ENCODE data around the gene MRPL28. TPM values are rescaled to one million over a fixed set of nuclear protein-coding genes. Genes with fewer than 3 reads are reported as not detected.
A peak's percentile ranks its signal among the peaks of the same experiment; 100 is the strongest.
"Not testable (repeated sequence)": the region's sequence is repeated elsewhere in the genome, so short reads cannot be mapped to it uniquely, and the experiment has no call there.

The MRPL28 gene
- total RNA-seq, 4 donors from 2014 or later = 39.9 to 106 (median 80.7) TPM

- 1 to 3% methylated on average over 15 to 38 of the region's 113 CpGs for WGBS, 2 donors
- peak; percentile 26 to 66 for TF ChIP-seq POLR2A (IDR thresholded peaks at IDR 0.05)
- peak in 4 of 6 experiments; percentile 31 to 83 (median 52) for TF ChIP-seq CTCF (IDR thresholded peaks at IDR 0.05)
- no peaks in the 10 kb centered on the region for H3K9me3 ChIP-seq
- intact Hi-C loops (cut with DNase I) = loop anchor here (5.0 kb wide), 1 partner anchor 120 kb away; the partner anchor contains the start of gene FAM234A
- H3K27ac ChIP-seq = peak within 1 kb of the TSS in 2 of 3 donors; percentile 33 to 44
- DNase-seq = peak; percentile 100
- H3K4me3 ChIP-seq (replicated peaks in 1 of 3) = peak within 1 kb of the TSS in 2 of 3 donors; percentile 33 to 47
- no peaks in the 10 kb centered on the region for H3K36me3 ChIP-seq
- no peaks in the 10 kb centered on the region for H3K27me3 ChIP-seq
- peaks cover 20 to 28% of the 10 kb centered on the region in 2 donors for H3K4me1 ChIP-seq
Measured at GRCh38 chr16:352547-353403, 17.6 kb downstream of the MRPL28 start, which contains the start of gene AXIN1. Gene AXIN1, minus strand, starts transcription at chr16:352723. Its CDS starts 5,698 bp downstream, at chr16:347025.

GRCh38 chr16:351804-352520 is 18.4 kb downstream of the MRPL28 start:
- H3K4me1 ChIP-seq = peaks cover 20 to 28% of the 10 kb centered on the region in 2 donors
- no peaks in the 10 kb centered on the region for H3K36me3 ChIP-seq
- H3K4me3 ChIP-seq (replicated peaks in 1 of 3) = peak overlapping the region in 2 of 3 donors; percentile 33 to 47
- DNase-seq = peak; percentile 16 to 42
- TF ChIP-seq POLR2A (IDR thresholded peaks at IDR 0.05) (no peak), CTCF (IDR thresholded peaks at IDR 0.05) (no peak)
- WGBS, 2 donors = 4 to 10% methylated on average over 4 to 5 of the region's 95 CpGs
- no peak overlapping the region for H3K27ac ChIP-seq
- no peaks in the 10 kb centered on the region for H3K9me3 ChIP-seq
- intact Hi-C loops (cut with DNase I) = loop anchor here (5.0 kb wide), 1 partner anchor 120 kb away; the partner anchor contains the start of gene FAM234A
- no peaks in the 10 kb centered on the region for H3K27me3 ChIP-seq

GRCh38 chr16:350203-350602 is 20.1 kb downstream of the MRPL28 start:
- no peak for DNase-seq
- no peak for TF ChIP-seq POLR2A (IDR thresholded peaks at IDR 0.05)
- no peak for TF ChIP-seq CTCF (IDR thresholded peaks at IDR 0.05)
- Histone ChIP-seq H3K27ac (no peak overlapping the region), H3K27me3 (no peaks in the 10 kb centered on the region), H3K36me3 (peaks cover 0 to 8% of the 10 kb centered on the region in 2 donors), H3K9me3 (no peaks in the 10 kb centered on the region), H3K4me3 (replicated peaks in 1 of 3) (no peak overlapping the region), H3K4me1 (peaks cover 20 to 28% of the 10 kb centered on the region in 2 donors)
- intact Hi-C loops (cut with DNase I) = loop anchor here (5.0 kb wide), 1 partner anchor 118 kb away; the partner anchor contains the start of gene FAM234A
- 93 to 94% methylated on average over 8 of the region's 8 CpGs for WGBS, 2 donors

- Histone ChIP-seq H3K36me3 (peaks cover 0 to 8% of the 10 kb centered on the region in 2 donors), H3K9me3 (no peaks in the 10 kb centered on the region), H3K27me3 (no peaks in the 10 kb centered on the region), H3K27ac (no peak overlapping the region), H3K4me3 (replicated peaks in 1 of 3) (no peak overlapping the region), H3K4me1 (peaks cover 20 to 28% of the 10 kb centered on the region in 2 donors)
- TF ChIP-seq CTCF (IDR thresholded peaks at IDR 0.05) = no peak
- intact Hi-C loops (cut with DNase I) = no loop called here
- WGBS, 2 donors = 30 to 48% methylated on average over 6 of the region's 7 CpGs
- DNase-seq = peak; percentile 79
Measured at GRCh38 chr16:349211-349610, 21.1 kb downstream of the MRPL28 start.

- H3K9me3 ChIP-seq; H3K36me3 ChIP-seq; H3K27me3 ChIP-seq; H3K4me3 ChIP-seq (replicated peaks in 1 of 3); intact Hi-C loops (cut with DNase I); H3K27ac ChIP-seq; DNase-seq: not testable (repeated sequence)
- 91 to 94% methylated on average over 10 of the region's 10 CpGs for WGBS, 2 donors
- peaks cover 20 to 28% of the 10 kb centered on the region in 2 donors for H3K4me1 ChIP-seq
Measured at GRCh38 chr16:348495-348894, 21.8 kb downstream of the MRPL28 start.
